ENCODE data around the gene SORCS2.

The SORCS2 gene

GRCh38 chr4:7541414-7541810, 349.1 kb downstream of the SORCS2 start:
- H3K27ac ChIP-seq = no peak overlapping the region
- TF ChIP-seq, protein P1, sequence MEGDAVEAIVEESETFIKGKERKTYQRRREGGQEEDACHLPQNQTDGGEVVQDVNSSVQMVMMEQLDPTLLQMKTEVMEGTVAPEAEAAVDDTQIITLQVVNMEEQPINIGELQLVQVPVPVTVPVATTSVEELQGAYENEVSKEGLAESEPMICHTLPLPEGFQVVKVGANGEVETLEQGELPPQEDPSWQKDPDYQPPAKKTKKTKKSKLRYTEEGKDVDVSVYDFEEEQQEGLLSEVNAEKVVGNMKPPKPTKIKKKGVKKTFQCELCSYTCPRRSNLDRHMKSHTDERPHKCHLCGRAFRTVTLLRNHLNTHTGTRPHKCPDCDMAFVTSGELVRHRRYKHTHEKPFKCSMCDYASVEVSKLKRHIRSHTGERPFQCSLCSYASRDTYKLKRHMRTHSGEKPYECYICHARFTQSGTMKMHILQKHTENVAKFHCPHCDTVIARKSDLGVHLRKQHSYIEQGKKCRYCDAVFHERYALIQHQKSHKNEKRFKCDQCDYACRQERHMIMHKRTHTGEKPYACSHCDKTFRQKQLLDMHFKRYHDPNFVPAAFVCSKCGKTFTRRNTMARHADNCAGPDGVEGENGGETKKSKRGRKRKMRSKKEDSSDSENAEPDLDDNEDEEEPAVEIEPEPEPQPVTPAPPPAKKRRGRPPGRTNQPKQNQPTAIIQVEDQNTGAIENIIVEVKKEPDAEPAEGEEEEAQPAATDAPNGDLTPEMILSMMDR (conservative IDR thresholded peaks at IDR 0.05) = no peak

DNA sequence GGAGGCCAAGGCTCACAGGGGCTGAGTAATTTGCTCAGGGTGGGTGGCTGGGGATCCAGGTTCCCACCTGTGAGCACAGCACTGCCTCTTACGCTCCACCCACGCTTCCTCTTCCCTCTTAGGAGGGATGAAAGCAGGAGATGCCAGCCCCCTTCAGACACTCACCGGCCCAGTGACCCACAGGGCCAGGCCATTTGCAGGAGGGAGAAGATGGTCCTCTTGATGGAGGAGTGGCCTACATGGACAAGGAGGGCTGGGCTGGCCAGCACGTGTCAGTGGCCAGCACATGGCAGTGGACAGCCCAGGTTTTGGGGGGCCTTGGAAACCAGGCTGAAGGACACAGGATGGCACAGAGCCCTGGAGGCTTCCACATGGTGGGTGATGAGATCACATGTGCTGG, 350.4 kb downstream of the SORCS2 start:
- TF ChIP-seq, protein P1 (conservative IDR thresholded peaks at IDR 0.05) = no peak
- no peak overlapping the region for H3K27ac ChIP-seq

- H3K27ac ChIP-seq = no peak overlapping the region
- TF ChIP-seq, protein P1 (conservative IDR thresholded peaks at IDR 0.05) = no peak
These were observed 353.9 kb downstream of the SORCS2 start for GRCh38 chr4:7546152-7546808.

GRCh38 chr4:7546809-7547367, 354.6 kb downstream of the SORCS2 start:
- H3K27ac ChIP-seq = peak overlapping the region; percentile 56
- TF ChIP-seq, protein P1 (conservative IDR thresholded peaks at IDR 0.05) = no peak

GRCh38 chr4:7547368-7548040, 355.2 kb downstream of the SORCS2 start:
- TF ChIP-seq, protein P1 (conservative IDR thresholded peaks at IDR 0.05) = no peak
- H3K27ac ChIP-seq = peak overlapping the region; percentile 56

DNA sequence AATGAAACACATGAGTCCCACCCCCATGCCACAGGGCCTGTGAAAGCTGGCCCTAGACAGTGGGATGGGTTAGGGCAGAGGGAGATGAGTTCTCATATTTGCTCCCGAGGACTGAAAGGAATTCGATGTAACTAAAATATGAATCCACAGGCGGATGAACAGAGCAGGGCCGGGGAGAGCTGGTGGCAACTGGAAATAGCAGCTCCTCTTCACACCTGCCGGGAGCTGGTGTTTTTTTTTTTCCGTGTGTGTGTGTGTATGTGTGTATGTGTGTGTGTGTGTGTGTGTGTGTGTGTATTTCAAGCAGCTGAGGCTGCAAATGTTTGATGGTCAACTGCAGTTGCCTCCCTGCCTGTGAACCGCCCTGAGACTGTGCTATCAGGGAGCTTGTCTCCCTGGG, 357.5 kb downstream of the SORCS2 start:
- H3K27ac ChIP-seq = no peak overlapping the region
- TF ChIP-seq, protein P1 (conservative IDR thresholded peaks at IDR 0.05) = no peak

DNA sequence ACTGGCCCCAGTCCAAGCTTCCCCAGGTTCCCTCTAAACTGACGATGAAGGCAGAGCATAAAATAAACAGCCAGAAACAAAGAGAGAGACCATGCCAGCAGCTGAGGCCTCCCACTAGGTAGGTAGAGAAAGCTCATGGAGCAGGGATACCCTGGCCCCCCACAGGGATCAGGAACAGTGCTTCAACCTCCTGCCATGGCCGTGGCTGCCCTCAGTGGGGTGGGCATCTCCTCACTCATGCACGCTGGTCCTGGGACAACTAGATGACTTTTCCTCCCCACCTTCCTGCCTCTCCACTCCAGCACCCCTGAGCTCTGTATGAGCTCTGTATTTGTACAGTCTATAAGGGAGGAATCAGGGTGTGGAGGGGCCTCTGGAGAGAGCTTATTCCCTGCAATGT, 360.1 kb downstream of the SORCS2 start:
- TF ChIP-seq, protein P1 (conservative IDR thresholded peaks at IDR 0.05) = no peak
- no peak overlapping the region for H3K27ac ChIP-seq
